ENCODE data around the gene PPP3R1.

PPP3R1 gene

GRCh38 chr2:68252400-68253218 lies at the start of gene PPP3R1:
Gene PPP3R1, minus strand, starts transcription at chr2:68252532. Its CDS starts 405 bp downstream, at chr2:68252127.
- Mint-ChIP-seq H3K9me3 (no peaks in the 10 kb centered on the region), H3K36me3 (ENCODE audit: insufficient read depth) (peaks cover 24% of the 10 kb centered on the region), H3K27me3 (no peaks in the 10 kb centered on the region), H3K4me3 (peak within 1 kb of the TSS; percentile 86), H3K27ac (ENCODE audit: low read depth) (peak within 1 kb of the TSS; percentile 91), H3K4me1 (peaks cover 35% of the 10 kb centered on the region)
- DNase-seq (ENCODE audit: low spot score in 2 of 2) (peak; percentile 86 to 91), ATAC-seq (replicated peaks; ENCODE audit: extremely low read depth, poor library complexity, severe bottlenecking) (peak; percentile 79)

GRCh38 chr2:68295516-68295915 lies 43.2 kb upstream of the PPP3R1 start:
- ATAC-seq (replicated peaks; ENCODE audit: extremely low read depth, poor library complexity, severe bottlenecking) (peak; percentile 54), DNase-seq (ENCODE audit: low spot score in 2 of 2) (no peak)
- Mint-ChIP-seq H3K36me3 (ENCODE audit: insufficient read depth) (no peaks in the 10 kb centered on the region), H3K4me1 (peaks cover 7% of the 10 kb centered on the region), H3K9me3 (no peaks in the 10 kb centered on the region), H3K27ac (ENCODE audit: low read depth) (no peak overlapping the region), H3K27me3 (no peaks in the 10 kb centered on the region), H3K4me3 (no peak overlapping the region)

- Mint-ChIP-seq H3K9me3 (no peaks in the 10 kb centered on the region), H3K4me1 (peaks cover 7% of the 10 kb centered on the region), H3K4me3 (no peak overlapping the region), H3K27ac (ENCODE audit: low read depth) (no peak overlapping the region), H3K36me3 (ENCODE audit: insufficient read depth) (no peaks in the 10 kb centered on the region), H3K27me3 (no peaks in the 10 kb centered on the region)
- DNase-seq (ENCODE audit: low spot score in 2 of 2) (no peak), ATAC-seq (replicated peaks; ENCODE audit: extremely low read depth, poor library complexity, severe bottlenecking) (no peak)
Measured at GRCh38 chr2:68294913-68295312, 42.6 kb upstream of the PPP3R1 start.

- DNase-seq (ENCODE audit: low spot score in 2 of 2) (no peak), ATAC-seq (replicated peaks; ENCODE audit: extremely low read depth, poor library complexity, severe bottlenecking) (no peak)
- H3K36me3 Mint-ChIP-seq (ENCODE audit: insufficient read depth), result no peaks in the 10 kb centered on the region
- H3K27me3 Mint-ChIP-seq, result no peaks in the 10 kb centered on the region
- H3K27ac Mint-ChIP-seq (ENCODE audit: low read depth), result no peak overlapping the region
- H3K9me3 Mint-ChIP-seq, result no peaks in the 10 kb centered on the region
- no peak overlapping the region for H3K4me3 Mint-ChIP-seq
- peaks cover 7% of the 10 kb centered on the region for H3K4me1 Mint-ChIP-seq
Measured at GRCh38 chr2:68294187-68294586, 41.9 kb upstream of the PPP3R1 start.

GRCh38 chr2:68293755-68294154 lies 41.4 kb upstream of the PPP3R1 start:
- H3K9me3 Mint-ChIP-seq, result no peaks in the 10 kb centered on the region
- H3K4me1 Mint-ChIP-seq, result peaks cover 7% of the 10 kb centered on the region
- no peaks in the 10 kb centered on the region for H3K36me3 Mint-ChIP-seq (ENCODE audit: insufficient read depth)
- H3K4me3 Mint-ChIP-seq, result no peak overlapping the region
- ATAC-seq (replicated peaks; ENCODE audit: extremely low read depth, poor library complexity, severe bottlenecking) (no peak), DNase-seq (ENCODE audit: low spot score in 2 of 2) (no peak)
- no peaks in the 10 kb centered on the region for H3K27me3 Mint-ChIP-seq
- no peak overlapping the region for H3K27ac Mint-ChIP-seq (ENCODE audit: low read depth)

- H3K4me1 Mint-ChIP-seq, result peaks cover 7% of the 10 kb centered on the region
Measured at GRCh38 chr2:68293024-68293423, 40.7 kb upstream of the PPP3R1 start.

GRCh38 chr2:68292108-68292710 lies 39.9 kb upstream of the PPP3R1 start:
- Mint-ChIP-seq H3K4me1 (peaks cover 7% of the 10 kb centered on the region), H3K36me3 (ENCODE audit: insufficient read depth) (no peaks in the 10 kb centered on the region), H3K4me3 (no peak overlapping the region), H3K9me3 (no peaks in the 10 kb centered on the region), H3K27me3 (no peaks in the 10 kb centered on the region), H3K27ac (ENCODE audit: low read depth) (no peak overlapping the region)
- no peak for ATAC-seq (replicated peaks; ENCODE audit: extremely low read depth, poor library complexity, severe bottlenecking)
- no peak for DNase-seq (ENCODE audit: low spot score in 2 of 2)

More at GRCh38 chr2:68293024-68293423, 40.7 kb upstream of the PPP3R1 start:
- H3K36me3 Mint-ChIP-seq (ENCODE audit: insufficient read depth), result no peaks in the 10 kb centered on the region
- no peaks in the 10 kb centered on the region for H3K9me3 Mint-ChIP-seq
- ATAC-seq (replicated peaks; ENCODE audit: extremely low read depth, poor library complexity, severe bottlenecking) (no peak), DNase-seq (ENCODE audit: low spot score in 2 of 2) (no peak)
- no peak overlapping the region for H3K27ac Mint-ChIP-seq (ENCODE audit: low read depth)
- H3K27me3 Mint-ChIP-seq, result no peaks in the 10 kb centered on the region
- H3K4me3 Mint-ChIP-seq, result no peak overlapping the region

- H3K4me1 Mint-ChIP-seq, result peaks cover 7% of the 10 kb centered on the region
- no peak overlapping the region for H3K27ac Mint-ChIP-seq (ENCODE audit: low read depth)
- H3K4me3 Mint-ChIP-seq, result no peak overlapping the region
- ATAC-seq (replicated peaks; ENCODE audit: extremely low read depth, poor library complexity, severe bottlenecking), result no peak
- no peaks in the 10 kb centered on the region for H3K9me3 Mint-ChIP-seq
- DNase-seq (ENCODE audit: low spot score in 2 of 2), result no peak
- H3K36me3 Mint-ChIP-seq (ENCODE audit: insufficient read depth), result no peaks in the 10 kb centered on the region
- H3K27me3 Mint-ChIP-seq, result no peaks in the 10 kb centered on the region
Measured at GRCh38 chr2:68291314-68291713, 39.0 kb upstream of the PPP3R1 start.

GRCh38 chr2:68290901-68291300 lies 38.6 kb upstream of the PPP3R1 start:
- no peak for ATAC-seq (replicated peaks; ENCODE audit: extremely low read depth, poor library complexity, severe bottlenecking)
- Mint-ChIP-seq H3K9me3 (no peaks in the 10 kb centered on the region), H3K4me3 (no peak overlapping the region), H3K27me3 (peaks cover under 1% of the 10 kb centered on the region), H3K36me3 (ENCODE audit: insufficient read depth) (no peaks in the 10 kb centered on the region), H3K4me1 (peaks cover 7% of the 10 kb centered on the region), H3K27ac (ENCODE audit: low read depth) (no peak overlapping the region)
- DNase-seq (ENCODE audit: low spot score in 2 of 2), result no peak

GRCh38 chr2:68287580-68288441 lies 35.5 kb upstream of the PPP3R1 start:
- Mint-ChIP-seq H3K27me3 (peaks cover 18% of the 10 kb centered on the region), H3K4me1 (no peaks in the 10 kb centered on the region), H3K4me3 (no peak overlapping the region), H3K36me3 (ENCODE audit: insufficient read depth) (no peaks in the 10 kb centered on the region), H3K27ac (ENCODE audit: low read depth) (no peak overlapping the region), H3K9me3 (no peaks in the 10 kb centered on the region)
- DNase-seq (ENCODE audit: low spot score in 2 of 2) (no peak), ATAC-seq (replicated peaks; ENCODE audit: extremely low read depth, poor library complexity, severe bottlenecking) (no peak)

- Mint-ChIP-seq H3K36me3 (ENCODE audit: insufficient read depth) (no peaks in the 10 kb centered on the region), H3K4me1 (no peaks in the 10 kb centered on the region), H3K27me3 (peaks cover 18% of the 10 kb centered on the region), H3K27ac (ENCODE audit: low read depth) (no peak overlapping the region), H3K9me3 (no peaks in the 10 kb centered on the region), H3K4me3 (no peak overlapping the region)
- no peak for DNase-seq (ENCODE audit: low spot score in 2 of 2)
- ATAC-seq (replicated peaks; ENCODE audit: extremely low read depth, poor library complexity, severe bottlenecking), result no peak
Measured at GRCh38 chr2:68284896-68285295, 32.6 kb upstream of the PPP3R1 start.

GRCh38 chr2:68283419-68283812 lies 31.1 kb upstream of the PPP3R1 start:
- peaks cover 18% of the 10 kb centered on the region for H3K27me3 Mint-ChIP-seq
- DNase-seq (ENCODE audit: low spot score in 2 of 2) (no peak), ATAC-seq (replicated peaks; ENCODE audit: extremely low read depth, poor library complexity, severe bottlenecking) (no peak)
- H3K4me1 Mint-ChIP-seq, result no peaks in the 10 kb centered on the region
- no peak overlapping the region for H3K4me3 Mint-ChIP-seq
- no peaks in the 10 kb centered on the region for H3K36me3 Mint-ChIP-seq (ENCODE audit: insufficient read depth)
- no peaks in the 10 kb centered on the region for H3K9me3 Mint-ChIP-seq
- no peak overlapping the region for H3K27ac Mint-ChIP-seq (ENCODE audit: low read depth)

All from central memory CD8-positive, alpha-beta T cell (primary cell).